Measurements from ENCODE around the gene PRICKLE2. TPM values are rescaled to one million over a fixed set of nuclear protein-coding genes. Genes with fewer than 3 reads are reported as not detected.

Gene PRICKLE2
- total and polyA plus RNA-seq, 10 of the 15 experiments (the other 5 are each of a cell fraction or from before 2014, with no cell fraction given): 0.11 to 2.6 (median 0.69) TPM

DNA sequence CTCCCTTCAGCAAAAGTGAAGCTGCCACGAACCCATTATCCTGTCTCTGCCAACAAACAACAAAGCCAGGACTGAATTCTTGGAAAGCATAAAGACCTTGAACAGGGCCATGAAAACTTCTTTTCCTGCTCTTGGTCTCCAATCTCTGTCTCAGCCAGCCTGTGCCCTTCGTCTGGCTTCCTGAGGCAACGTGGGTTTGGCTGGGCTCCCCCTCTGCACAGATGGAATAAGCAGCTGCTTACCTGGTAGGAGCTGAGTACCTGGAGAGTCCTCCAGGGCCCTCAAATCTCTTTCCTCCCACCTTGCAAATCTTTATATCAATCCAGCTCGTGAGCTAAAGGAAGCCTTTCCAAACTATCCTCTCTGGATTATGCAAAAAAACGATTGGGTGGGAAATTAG is 104.4 kb downstream of the PRICKLE2 start (continued):
- TF ChIP-seq, protein P1, sequence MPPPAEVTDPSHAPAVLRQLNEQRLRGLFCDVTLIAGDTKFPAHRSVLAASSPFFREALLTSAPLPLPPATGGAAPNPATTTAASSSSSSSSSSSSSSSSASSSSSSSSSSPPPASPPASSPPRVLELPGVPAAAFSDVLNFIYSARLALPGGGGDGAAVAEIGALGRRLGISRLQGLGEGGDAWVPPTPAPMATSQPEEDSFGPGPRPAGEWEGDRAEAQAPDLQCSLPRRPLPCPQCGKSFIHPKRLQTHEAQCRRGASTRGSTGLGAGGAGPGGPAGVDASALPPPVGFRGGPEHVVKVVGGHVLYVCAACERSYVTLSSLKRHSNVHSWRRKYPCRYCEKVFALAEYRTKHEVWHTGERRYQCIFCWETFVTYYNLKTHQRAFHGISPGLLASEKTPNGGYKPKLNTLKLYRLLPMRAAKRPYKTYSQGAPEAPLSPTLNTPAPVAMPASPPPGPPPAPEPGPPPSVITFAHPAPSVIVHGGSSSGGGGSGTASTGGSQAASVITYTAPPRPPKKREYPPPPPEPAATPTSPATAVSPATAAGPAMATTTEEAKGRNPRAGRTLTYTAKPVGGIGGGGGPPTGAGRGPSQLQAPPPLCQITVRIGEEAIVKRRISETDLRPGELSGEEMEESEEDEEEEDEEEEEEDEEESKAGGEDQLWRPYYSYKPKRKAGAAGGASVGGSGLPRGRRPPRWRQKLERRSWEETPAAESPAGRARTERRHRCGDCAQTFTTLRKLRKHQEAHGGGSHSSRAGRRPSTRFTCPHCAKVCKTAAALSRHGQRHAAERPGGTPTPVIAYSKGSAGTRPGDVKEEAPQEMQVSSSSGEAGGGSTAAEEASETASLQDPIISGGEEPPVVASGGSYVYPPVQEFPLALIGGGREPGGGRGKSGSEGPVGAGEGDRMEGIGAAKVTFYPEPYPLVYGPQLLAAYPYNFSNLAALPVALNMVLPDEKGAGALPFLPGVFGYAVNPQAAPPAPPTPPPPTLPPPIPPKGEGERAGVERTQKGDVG (CRISPR knock-in tag; IDR thresholded peaks at IDR 0.05): no peak
- TF ChIP-seq, protein P2, sequence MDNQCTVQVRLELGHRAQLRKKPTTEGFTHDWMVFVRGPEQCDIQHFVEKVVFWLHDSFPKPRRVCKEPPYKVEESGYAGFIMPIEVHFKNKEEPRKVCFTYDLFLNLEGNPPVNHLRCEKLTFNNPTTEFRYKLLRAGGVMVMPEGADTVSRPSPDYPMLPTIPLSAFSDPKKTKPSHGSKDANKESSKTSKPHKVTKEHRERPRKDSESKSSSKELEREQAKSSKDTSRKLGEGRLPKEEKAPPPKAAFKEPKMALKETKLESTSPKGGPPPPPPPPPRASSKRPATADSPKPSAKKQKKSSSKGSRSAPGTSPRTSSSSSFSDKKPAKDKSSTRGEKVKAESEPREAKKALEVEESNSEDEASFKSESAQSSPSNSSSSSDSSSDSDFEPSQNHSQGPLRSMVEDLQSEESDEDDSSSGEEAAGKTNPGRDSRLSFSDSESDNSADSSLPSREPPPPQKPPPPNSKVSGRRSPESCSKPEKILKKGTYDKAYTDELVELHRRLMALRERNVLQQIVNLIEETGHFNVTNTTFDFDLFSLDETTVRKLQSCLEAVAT (IDR thresholded peaks at IDR 0.05): no peak
- TF ChIP-seq, protein P3, sequence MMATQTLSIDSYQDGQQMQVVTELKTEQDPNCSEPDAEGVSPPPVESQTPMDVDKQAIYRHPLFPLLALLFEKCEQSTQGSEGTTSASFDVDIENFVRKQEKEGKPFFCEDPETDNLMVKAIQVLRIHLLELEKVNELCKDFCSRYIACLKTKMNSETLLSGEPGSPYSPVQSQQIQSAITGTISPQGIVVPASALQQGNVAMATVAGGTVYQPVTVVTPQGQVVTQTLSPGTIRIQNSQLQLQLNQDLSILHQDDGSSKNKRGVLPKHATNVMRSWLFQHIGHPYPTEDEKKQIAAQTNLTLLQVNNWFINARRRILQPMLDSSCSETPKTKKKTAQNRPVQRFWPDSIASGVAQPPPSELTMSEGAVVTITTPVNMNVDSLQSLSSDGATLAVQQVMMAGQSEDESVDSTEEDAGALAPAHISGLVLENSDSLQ (IDR thresholded peaks at IDR 0.05): no peak
- no peak for TF ChIP-seq SRF (IDR thresholded peaks at IDR 0.05; ENCODE audit: low read depth in 2 of 2, low read length in 2 of 2)
- no peak for TF ChIP-seq HDAC6 (IDR thresholded peaks at IDR 0.05; ENCODE audit: unreplicated experiment)
- no peak for TF ChIP-seq STAT1 (conservative IDR thresholded peaks at IDR 0.05)
- TF ChIP-seq NR2F1 (conservative IDR thresholded peaks at IDR 0.05): no peak

All from GM12878 (cell line).